K562 (cell line): Measurements from ENCODE around the gene CDADC1.

ENCODE experiments used
- CBX2 ChIP-seq: fragments of 200-600 bp; sonication (generic); IDR thresholded peaks from one replicate; pipeline ENCODE4 v1.6.1; 2012; ENCODE audit warnings: mild to moderate bottlenecking, low read length, inconsistent platforms; ENCODE audit not compliant: insufficient read depth, poor library complexity, severe bottlenecking
- CREM ChIP-seq: IDR thresholded peaks from 2 replicates; pipeline ENCODE4 v1.6.1; 2014; ENCODE audit warnings: antibody characterized with exemption, low read depth
- CTCFL ChIP-seq: IDR thresholded peaks from 2 replicates; pipeline ENCODE4 v1.6.1; 2011; ENCODE audit warnings: borderline replicate concordance, low read depth, mild to moderate bottlenecking, moderate library complexity, low read length; ENCODE audit not compliant: insufficient read depth, poor library complexity, severe bottlenecking
- EP300 ChIP-seq: IDR thresholded peaks from 2 replicates; pipeline ENCODE4 v1.6.1; 2012; ENCODE audit warnings: low read length, improper control_type of control experiment
- PTRF ChIP-seq: fragments of 450-650 bp; IDR thresholded peaks from 2 replicates; pipeline ENCODE4 v1.6.1; 2016; ENCODE audit warnings: mild to moderate bottlenecking, missing genetic modification characterization, missing compliant biosample characterization
- RAD21 ChIP-seq, 2 experiments: fragments of 250-450 bp in 1 of 2; fragments of 450-650 bp in 1 of 2; sonication (Bioruptor Pico) in 1 of 2; formaldehyde crosslinking in 1 of 2; IDR thresholded peaks in 1 of 2; conservative IDR thresholded peaks in 1 of 2; 2 replicates each; pipeline versions ENCODE4 v1.4.0 to v1.8.0; 2020 to 2022; ENCODE audit warnings: mild to moderate bottlenecking in 2 of 2, moderate library complexity in 1 of 2
- RBBP5 ChIP-seq: fragments of 200-600 bp; sonication (generic); IDR thresholded peaks from 2 replicates; pipeline ENCODE4 v1.6.1; 2012; ENCODE audit warnings: borderline replicate concordance, mild to moderate bottlenecking, low read length, control low read depth, inconsistent platforms; ENCODE audit not compliant: insufficient read depth, poor library complexity, severe bottlenecking
- SNAPC5 ChIP-seq: fragments of 250-450 bp; sonication (Bioruptor Pico); IDR thresholded peaks from 2 replicates; pipeline ENCODE4 v1.8.0; 2021; ENCODE audit warnings: moderate library complexity, mild to moderate bottlenecking, inconsistent platforms
- ZBTB1 ChIP-seq: sonication (generic); formaldehyde crosslinking; IDR thresholded peaks from 2 replicates; pipeline ENCODE4 v1.8.1; 2023; ENCODE audit warnings: missing genetic modification reagents, low read depth, mild to moderate bottlenecking, borderline replicate concordance
- ZNF121 ChIP-seq: sonication (generic); formaldehyde crosslinking; conservative IDR thresholded peaks from 2 replicates; pipeline ENCODE4 v1.8.0; 2022; ENCODE audit warnings: missing genetic modification reagents
- ZNF644 ChIP-seq: fragments of 200-800 bp; sonication (Bioruptor generic); IDR thresholded peaks from 2 replicates; pipeline ENCODE4 v1.6.1; 2016; ENCODE audit warnings: low read depth, missing genetic modification characterization, missing compliant biosample characterization
- TF ChIP-seq, protein P1 (sequence below): fragments of 450-650 bp; formaldehyde crosslinking; IDR thresholded peaks from 2 replicates; pipeline ENCODE4 v1.4.0; 2022; ENCODE audit warnings: missing genetic modification characterization
- TF ChIP-seq, protein P2 (sequence below): sonication (generic); formaldehyde crosslinking; IDR thresholded peaks from 2 replicates; pipeline ENCODE4 v1.5.0; 2020; ENCODE audit warnings: missing genetic modification reagents
- TF ChIP-seq, protein P3 (sequence below): fragments of 450-650 bp; formaldehyde crosslinking; IDR thresholded peaks from 2 replicates; pipeline ENCODE4 v1.4.0; 2020; ENCODE audit warnings: mild to moderate bottlenecking

DNA sequence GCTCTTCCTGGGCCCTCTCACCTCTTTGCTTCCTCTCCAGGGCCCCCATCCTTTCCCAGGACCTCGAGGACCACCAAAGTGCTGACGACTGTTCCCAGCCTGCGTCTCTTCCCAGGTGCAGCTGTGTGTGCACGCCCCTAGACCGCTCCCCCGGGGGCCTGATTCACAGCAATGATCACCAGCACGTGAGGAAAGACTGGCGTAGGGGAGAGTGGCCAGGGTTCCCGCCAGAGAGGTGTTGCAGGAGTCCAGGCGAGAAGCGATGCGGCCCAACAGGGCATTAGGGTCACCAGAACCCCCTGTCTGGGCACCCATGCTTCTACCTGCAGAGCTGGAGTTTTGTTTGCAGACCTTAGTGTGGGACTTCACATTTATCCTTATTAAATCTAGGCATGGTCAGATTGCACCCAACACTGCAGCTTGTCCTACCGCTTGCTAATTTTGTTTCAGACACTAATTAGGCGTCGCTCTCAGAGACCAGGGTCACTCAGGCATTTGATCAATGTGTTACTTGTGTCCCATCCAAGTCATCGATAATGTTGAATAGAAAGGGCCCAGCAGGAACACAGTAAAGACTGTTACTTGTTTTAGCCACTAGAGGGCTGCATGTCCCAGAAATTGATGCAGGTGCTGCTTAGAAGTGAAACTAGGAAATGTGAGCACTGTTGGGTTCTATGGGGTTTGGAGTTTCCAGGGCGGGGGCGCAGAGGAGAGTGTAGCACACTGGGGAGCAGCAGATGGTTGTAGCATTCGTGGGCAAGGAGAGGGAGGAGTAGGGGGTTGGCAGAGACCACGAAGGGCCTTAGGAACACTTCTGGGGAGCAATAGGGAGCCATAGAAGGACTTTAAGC, 53.2 kb downstream of the CDADC1 start:
- TF ChIP-seq ZNF121 (CRISPR knock-in tag) = no peak
- no peak for TF ChIP-seq SNAPC5
- TF ChIP-seq ZBTB1 (CRISPR knock-in tag) = no peak
- TF ChIP-seq RAD21 (CRISPR knock-in tag; conservative IDR thresholded peaks at IDR 0.05 in 1 of 2, IDR thresholded peaks at IDR 0.05 in 1 of 2) = peak; percentile 88 to 94
- no peak for TF ChIP-seq RBBP5
- TF ChIP-seq CTCFL = no peak
- TF ChIP-seq, protein P1, sequence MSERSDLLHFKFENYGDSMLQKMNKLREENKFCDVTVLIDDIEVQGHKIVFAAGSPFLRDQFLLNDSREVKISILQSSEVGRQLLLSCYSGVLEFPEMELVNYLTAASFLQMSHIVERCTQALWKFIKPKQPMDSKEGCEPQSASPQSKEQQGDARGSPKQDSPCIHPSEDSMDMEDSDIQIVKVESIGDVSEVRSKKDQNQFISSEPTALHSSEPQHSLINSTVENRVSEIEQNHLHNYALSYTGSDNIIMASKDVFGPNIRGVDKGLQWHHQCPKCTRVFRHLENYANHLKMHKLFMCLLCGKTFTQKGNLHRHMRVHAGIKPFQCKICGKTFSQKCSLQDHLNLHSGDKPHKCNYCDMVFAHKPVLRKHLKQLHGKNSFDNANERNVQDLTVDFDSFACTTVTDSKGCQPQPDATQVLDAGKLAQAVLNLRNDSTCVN (CRISPR knock-in tag) = no peak
- TF ChIP-seq, protein P2, sequence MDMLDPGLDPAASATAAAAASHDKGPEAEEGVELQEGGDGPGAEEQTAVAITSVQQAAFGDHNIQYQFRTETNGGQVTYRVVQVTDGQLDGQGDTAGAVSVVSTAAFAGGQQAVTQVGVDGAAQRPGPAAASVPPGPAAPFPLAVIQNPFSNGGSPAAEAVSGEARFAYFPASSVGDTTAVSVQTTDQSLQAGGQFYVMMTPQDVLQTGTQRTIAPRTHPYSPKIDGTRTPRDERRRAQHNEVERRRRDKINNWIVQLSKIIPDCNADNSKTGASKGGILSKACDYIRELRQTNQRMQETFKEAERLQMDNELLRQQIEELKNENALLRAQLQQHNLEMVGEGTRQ = no peak
- TF ChIP-seq PTRF (tag) = no peak
- no peak for TF ChIP-seq ZNF644 (tag)
- TF ChIP-seq, protein P3, sequence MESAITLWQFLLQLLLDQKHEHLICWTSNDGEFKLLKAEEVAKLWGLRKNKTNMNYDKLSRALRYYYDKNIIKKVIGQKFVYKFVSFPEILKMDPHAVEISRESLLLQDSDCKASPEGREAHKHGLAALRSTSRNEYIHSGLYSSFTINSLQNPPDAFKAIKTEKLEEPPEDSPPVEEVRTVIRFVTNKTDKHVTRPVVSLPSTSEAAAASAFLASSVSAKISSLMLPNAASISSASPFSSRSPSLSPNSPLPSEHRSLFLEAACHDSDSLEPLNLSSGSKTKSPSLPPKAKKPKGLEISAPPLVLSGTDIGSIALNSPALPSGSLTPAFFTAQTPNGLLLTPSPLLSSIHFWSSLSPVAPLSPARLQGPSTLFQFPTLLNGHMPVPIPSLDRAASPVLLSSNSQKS (CRISPR knock-in tag) = no peak
- TF ChIP-seq CREM = no peak
- no peak for TF ChIP-seq CBX2
- TF ChIP-seq EP300 = no peak
